Bronchial epithelial cell (primary cell): ENCODE results near the gene KRT38. TPM values are rescaled to one million over a fixed set of nuclear protein-coding genes. Genes with fewer than 3 reads are reported as not detected.

Experiments
- DNase-seq: peaks from one replicate; pipeline ENCODE4 v3.0.0-alpha.2; 2010; ENCODE audit warnings: low read depth
- FAIRE-seq: peaks from 2 replicates; lab custom pipeline; 2011; peaks lifted over from hg19 to GRCh38; lab: Jason Lieb, UNC
- H3K27me3 ChIP-seq: 2 replicates; pipeline ENCODE4 v1.5.1; 2011; ENCODE audit warnings: low read length; ENCODE audit not compliant: control insufficient read depth, insufficient read depth
- H3K36me3 ChIP-seq: 2 replicates; pipeline ENCODE4 v1.5.1; 2011; ENCODE audit warnings: low read length; ENCODE audit not compliant: control insufficient read depth, insufficient read depth
- H3K4me3 ChIP-seq: 2 replicates; pipeline ENCODE4 v1.5.1; 2011; ENCODE audit warnings: mild to moderate bottlenecking, low read depth, low read length, control low read depth
- total RNA-seq: library from RNA; depleted of rRNA; stranded (reverse); fragments of >200 nt; gene quantifications from 2 replicates; pipeline ENCODE4 v1.2.1, GENCODE V29; 2014
- TF ChIP-seq, protein P1 (sequence below): IDR thresholded peaks from 2 replicates; pipeline ENCODE4 v1.5.1; 2011; ENCODE audit warnings: mild to moderate bottlenecking, moderate library complexity, low read length, control low read depth, inconsistent platforms; ENCODE audit not compliant: insufficient read depth, severe bottlenecking

KRT38 gene
- total RNA-seq, 1 donor from 2014 or later: not detected

DNA sequence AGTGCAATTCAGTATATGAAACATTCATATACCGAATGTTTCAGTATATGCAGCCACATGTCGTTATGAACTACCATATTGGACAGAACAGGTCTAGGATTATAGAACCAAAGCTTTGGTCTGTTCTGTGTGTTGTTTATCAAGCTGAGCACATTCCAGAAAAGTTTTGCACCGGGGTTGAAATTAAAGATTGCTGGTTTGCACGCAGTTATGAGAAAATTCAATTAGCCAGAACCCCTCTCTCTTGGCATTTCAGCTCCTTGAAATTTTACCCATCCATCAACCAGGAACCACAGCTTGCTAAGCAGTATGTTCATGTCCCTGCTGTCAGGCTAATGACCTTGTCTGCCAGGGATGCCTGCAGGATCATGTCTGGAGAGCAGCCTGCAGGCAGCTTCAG, 16.9 kb upstream of the KRT38 start:
- DNase-seq (no peak), FAIRE-seq (no peak)
- Histone ChIP-seq H3K4me3 (no peak overlapping the region), H3K27me3 (no peaks in the 10 kb centered on the region), H3K36me3 (no peaks in the 10 kb centered on the region)
- TF ChIP-seq, protein P1, sequence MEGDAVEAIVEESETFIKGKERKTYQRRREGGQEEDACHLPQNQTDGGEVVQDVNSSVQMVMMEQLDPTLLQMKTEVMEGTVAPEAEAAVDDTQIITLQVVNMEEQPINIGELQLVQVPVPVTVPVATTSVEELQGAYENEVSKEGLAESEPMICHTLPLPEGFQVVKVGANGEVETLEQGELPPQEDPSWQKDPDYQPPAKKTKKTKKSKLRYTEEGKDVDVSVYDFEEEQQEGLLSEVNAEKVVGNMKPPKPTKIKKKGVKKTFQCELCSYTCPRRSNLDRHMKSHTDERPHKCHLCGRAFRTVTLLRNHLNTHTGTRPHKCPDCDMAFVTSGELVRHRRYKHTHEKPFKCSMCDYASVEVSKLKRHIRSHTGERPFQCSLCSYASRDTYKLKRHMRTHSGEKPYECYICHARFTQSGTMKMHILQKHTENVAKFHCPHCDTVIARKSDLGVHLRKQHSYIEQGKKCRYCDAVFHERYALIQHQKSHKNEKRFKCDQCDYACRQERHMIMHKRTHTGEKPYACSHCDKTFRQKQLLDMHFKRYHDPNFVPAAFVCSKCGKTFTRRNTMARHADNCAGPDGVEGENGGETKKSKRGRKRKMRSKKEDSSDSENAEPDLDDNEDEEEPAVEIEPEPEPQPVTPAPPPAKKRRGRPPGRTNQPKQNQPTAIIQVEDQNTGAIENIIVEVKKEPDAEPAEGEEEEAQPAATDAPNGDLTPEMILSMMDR: no peak

DNA sequence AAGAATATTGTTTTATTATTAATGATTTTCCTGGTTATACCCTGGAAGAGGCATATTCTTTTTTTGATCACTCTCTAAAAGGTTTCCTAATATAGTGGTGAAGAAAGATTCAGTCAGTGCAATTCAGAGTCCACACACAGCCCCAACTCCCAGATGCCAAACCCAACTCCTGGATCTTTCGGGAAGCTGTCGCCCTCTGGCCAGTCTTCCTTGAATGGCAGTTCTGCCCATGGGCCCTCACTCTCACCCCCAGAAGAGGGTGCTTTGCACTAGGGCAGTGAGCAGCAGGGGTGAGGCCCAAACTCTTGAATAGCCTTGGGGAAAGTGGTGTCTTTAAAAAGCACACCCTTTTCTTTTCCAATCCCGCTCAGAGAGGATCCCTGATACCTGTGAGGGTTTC, 15.4 kb upstream of the KRT38 start:
- Histone ChIP-seq H3K4me3 (no peak overlapping the region), H3K27me3 (no peaks in the 10 kb centered on the region), H3K36me3 (no peaks in the 10 kb centered on the region)
- FAIRE-seq: no peak
- TF ChIP-seq, protein P1: peak; percentile 33
- no peak for DNase-seq

DNA sequence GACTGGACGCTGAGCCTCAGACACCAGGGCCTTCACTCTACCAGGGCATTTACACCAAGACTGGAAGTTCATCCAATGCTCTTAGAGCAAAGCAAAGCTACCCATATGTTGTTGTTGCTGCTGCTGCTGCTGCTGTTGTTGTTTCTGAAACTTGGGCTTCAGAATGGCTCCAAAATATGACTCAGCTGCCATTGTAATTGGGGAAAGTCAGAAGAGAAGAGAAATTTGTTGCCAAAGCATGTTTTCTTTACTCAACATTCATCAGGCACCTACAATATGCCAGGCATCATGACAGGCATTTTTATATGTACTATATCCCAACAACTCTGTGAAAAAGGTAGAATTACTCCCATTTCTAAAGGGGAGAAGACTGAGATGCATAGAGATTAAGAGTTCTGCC, 14.5 kb upstream of the KRT38 start:
- H3K36me3 ChIP-seq: no peaks in the 10 kb centered on the region
- TF ChIP-seq, protein P1: no peak
- no peak overlapping the region for H3K4me3 ChIP-seq
- FAIRE-seq: no peak
- DNase-seq: peak; percentile 22
- no peaks in the 10 kb centered on the region for H3K27me3 ChIP-seq

DNA sequence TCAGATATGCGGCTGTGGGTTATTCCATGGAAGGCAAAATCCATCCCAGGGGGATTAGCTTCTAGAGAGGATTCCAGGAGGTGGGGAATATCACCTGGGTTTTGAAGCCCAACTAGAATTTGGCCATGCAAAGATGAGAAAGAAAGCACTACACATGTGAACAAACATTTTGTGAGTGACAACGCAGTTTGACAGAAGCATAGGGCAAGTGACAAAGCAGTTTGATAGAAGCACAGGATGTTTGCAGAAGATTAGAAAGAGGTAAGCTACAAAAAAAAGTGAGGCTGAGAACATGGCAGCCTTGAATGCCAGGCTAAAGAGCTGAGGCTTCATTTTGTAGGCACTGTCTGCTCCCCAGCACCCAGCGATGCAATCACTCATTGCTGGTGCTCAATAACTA, 12.3 kb upstream of the KRT38 start:
- no peak for FAIRE-seq
- no peak for DNase-seq
- Histone ChIP-seq H3K36me3 (no peaks in the 10 kb centered on the region), H3K4me3 (no peak overlapping the region), H3K27me3 (no peaks in the 10 kb centered on the region)
- TF ChIP-seq, protein P1: no peak

DNA sequence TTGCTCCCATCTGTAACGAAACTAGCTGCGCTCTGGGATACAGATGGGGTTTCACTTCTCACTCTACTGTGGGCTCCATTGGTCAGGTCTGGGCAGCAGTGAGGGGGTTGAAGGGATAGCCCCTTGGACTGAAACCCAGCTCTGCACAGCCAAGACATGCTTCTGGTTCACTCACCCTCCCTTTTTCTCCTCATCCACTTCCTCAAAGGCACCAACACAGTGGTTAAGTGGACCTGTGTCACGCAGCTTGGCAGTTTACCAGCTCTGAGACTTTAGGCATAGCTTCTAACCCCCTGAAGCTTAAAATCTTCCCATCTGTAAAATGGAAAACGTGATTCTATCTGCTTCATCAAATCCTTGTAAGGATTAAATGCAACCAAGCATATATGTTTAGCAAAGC, 11.5 kb upstream of the KRT38 start:
- TF ChIP-seq, protein P1: no peak
- Histone ChIP-seq H3K4me3 (no peak overlapping the region), H3K36me3 (no peaks in the 10 kb centered on the region), H3K27me3 (no peaks in the 10 kb centered on the region)
- FAIRE-seq (peak; percentile 18), DNase-seq (no peak)

DNA sequence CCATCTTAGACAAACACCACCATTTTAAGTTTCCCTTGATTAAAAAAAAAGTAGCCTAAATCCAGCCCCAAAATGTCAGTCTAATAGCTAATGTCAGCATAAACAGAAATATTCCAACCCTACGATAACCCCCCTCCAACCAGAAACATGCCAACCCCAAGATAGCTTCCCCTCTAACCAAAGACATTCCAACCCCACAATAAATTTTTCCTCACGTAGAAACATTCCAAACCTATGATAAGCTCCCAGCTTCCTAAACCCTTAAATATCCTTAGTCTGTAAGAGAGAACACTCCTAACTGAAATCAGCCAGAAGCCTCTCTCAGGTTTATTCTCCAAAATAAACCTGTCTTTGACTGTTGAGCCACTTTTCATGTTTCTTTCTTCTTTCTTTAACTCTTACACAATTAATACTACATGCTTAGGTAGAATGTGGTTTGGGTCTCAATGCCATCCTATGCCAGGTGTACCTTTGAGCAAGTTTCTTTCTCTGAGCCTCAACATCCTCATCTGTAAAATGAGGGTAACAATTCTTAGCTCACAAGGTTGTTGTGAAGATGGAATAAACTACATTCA, 10.5 kb upstream of the KRT38 start:
- TF ChIP-seq, protein P1: no peak
- DNase-seq (no peak), FAIRE-seq (no peak)
- no peak overlapping the region for H3K4me3 ChIP-seq
- H3K27me3 ChIP-seq: no peaks in the 10 kb centered on the region
- H3K36me3 ChIP-seq: no peaks in the 10 kb centered on the region
